VCaP (cell line): ENCODE results near the gene SIK3.

Source experiments
- H3K27ac ChIP-seq: fragments of 450-650 bp; 2 replicates; pipeline ENCODE4 v1.5.1; 2017
- CTCF ChIP-seq: fragments of 450-650 bp; conservative IDR thresholded peaks from 2 replicates; pipeline ENCODE4 v1.5.1; 2017; ENCODE audit warnings: mild to moderate bottlenecking, moderate library complexity

Gene SIK3

GRCh38 chr11:117076941-117077691, 21.1 kb downstream of the SIK3 start:
- peak overlapping the region; percentile 31 for H3K27ac ChIP-seq
- TF ChIP-seq CTCF, result no peak

GRCh38 chr11:117075186-117075585, 23.0 kb downstream of the SIK3 start:
- TF ChIP-seq CTCF, result no peak
- H3K27ac ChIP-seq, result no peak overlapping the region

DNA sequence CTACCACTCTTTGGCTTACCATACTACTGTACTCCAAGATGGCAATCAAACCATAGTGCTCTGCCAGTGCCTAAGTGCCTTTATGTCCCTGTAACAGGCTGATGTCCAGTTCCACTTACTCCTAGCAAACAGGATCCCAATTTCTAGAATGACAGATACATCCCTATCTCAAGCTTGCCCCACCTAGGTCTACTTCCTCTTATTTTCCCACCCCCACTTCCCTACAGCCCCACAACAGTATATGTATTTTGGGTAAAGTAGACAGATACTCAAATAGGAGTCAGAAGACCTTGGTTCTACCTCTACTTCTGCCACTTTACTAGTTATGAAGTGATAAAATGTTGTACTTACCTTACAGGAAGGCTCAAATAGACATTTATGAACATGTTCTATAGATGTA, 24.1 kb downstream of the SIK3 start:
- H3K27ac ChIP-seq, result no peak overlapping the region
- no peak for TF ChIP-seq CTCF

DNA sequence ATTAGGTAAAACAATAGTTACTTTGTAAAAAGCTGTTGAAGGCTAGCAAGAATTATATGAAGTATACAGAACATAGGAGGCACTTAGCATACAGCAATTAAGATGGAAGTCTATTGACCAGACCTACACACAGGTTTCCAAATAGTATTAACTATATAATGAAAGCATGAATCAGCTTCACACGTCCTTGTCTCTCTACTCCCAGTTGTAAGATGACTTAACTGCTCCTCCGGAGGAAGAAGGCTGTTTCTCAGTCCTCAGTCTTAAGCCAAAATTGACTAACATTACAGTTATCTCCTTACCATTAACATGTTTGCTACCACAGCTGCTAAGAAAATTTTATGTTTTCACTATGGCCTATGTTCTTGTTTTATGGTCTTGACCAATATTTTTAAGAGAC, 24.7 kb downstream of the SIK3 start:
- no peak overlapping the region for H3K27ac ChIP-seq
- no peak for TF ChIP-seq CTCF

DNA sequence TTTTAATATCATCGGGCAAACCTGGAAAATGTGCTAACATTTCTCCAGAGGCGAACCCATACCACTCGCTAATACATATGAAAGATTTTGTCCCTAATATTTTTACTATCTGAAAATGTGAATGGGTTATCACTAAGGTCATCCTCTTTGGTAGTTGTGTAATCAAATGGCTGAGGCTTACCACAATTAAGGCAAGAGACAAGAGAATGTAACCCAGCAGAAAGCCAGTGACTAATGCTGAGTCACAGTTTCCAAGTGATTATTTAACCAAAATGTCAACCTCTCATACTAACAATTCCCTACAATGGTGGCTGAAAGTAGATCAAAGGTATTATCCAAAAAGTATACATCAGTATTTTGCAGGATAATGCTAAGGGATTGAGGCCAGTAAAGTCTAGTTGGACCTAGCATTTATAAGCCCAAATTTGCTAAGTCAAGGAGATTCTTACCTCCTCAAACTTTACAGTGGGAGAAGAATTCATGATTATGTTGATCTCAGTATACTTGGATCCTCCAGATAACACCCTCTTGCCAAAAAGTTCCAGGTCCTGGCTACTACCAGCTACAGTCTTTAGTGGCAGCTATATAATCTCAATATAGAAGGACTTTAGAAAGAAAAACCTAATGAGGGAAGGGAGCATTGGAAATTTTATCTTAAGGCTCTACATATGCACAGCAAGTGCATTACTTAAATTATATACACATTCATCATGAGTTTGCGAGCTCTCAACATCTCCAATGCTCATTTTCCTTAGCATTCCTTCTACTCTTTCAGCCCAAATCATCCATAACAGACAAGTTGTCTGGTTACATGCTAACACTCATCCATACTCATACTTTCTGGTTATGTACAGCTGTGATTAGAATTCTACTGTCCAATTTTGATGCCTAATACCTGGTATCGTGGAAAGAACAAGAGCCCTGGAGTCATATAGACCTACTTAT, 25.4 kb downstream of the SIK3 start:
- no peak for TF ChIP-seq CTCF

GRCh38 chr11:117071344-117071787, 26.9 kb downstream of the SIK3 start:
- peak overlapping the region; percentile 73 for H3K27ac ChIP-seq
- TF ChIP-seq CTCF, result no peak

More for the DNA sequence above, 25.4 kb downstream of the SIK3 start:
- peak overlapping the region; percentile 73; the same call in 1 of the 2 replicates for H3K27ac ChIP-seq

DNA sequence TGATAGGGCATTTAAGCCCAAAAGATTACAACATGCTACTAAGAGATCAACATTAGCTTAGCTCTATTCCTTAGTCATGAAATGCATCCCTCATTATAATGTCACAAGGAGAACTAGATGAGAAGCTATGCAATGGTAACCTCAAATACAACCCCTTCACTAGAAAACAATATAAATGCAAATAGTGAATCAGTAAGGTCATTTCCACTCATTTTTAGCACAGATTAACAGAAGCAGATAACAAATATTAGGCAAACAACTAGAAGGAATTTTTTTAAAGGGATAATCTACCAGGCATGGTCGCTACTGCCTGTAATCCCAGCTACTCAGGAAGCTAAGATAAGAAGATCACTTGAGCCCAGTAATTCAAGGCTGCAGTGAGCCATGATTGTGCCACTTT, 28.2 kb downstream of the SIK3 start:
- H3K27ac ChIP-seq, result peak overlapping the region; percentile 73
- TF ChIP-seq CTCF, result no peak
